ENCODE data around the gene HS3ST1. TPM values are rescaled to one million over a fixed set of nuclear protein-coding genes. Genes with fewer than 3 reads are reported as not detected.

HS3ST1 gene
- total RNA-seq, 4 donors from 2014 or later, result 0.05 to 0.36 (median 0.21) TPM; not detected in 1

GRCh38 chr4:11420327-11420726, 8.4 kb downstream of the HS3ST1 start:
- intact Hi-C loops (cut with DNase I; ENCODE audit: low total_unique reads), result no loop called here
- TF ChIP-seq POLR2A (IDR thresholded peaks at IDR 0.05) (no peak), CTCF (IDR thresholded peaks at IDR 0.05) (no peak)
- DNase-seq (ENCODE audit: low spot score in 2 of 2), result no peak
- 81 to 92% methylated on average over 8 of the region's 8 CpGs for WGBS, 2 donors
- no peak overlapping the region for H3K4me3 ChIP-seq (ENCODE audit: low read depth, poor library complexity, severe bottlenecking)

- no peak for TF ChIP-seq CTCF (IDR thresholded peaks at IDR 0.05)
- TF ChIP-seq POLR2A (IDR thresholded peaks at IDR 0.05), result no peak
- H3K4me3 ChIP-seq (ENCODE audit: low read depth, poor library complexity, severe bottlenecking), result no peak overlapping the region
- intact Hi-C loops (cut with DNase I; ENCODE audit: low total_unique reads), result no loop called here
- no peak for DNase-seq (ENCODE audit: low spot score in 2 of 2)
Observed at GRCh38 chr4:11418610-11419009, 10.1 kb downstream of the HS3ST1 start.

GRCh38 chr4:11416767-11417113, 12.0 kb downstream of the HS3ST1 start:
- no peak for TF ChIP-seq CTCF (IDR thresholded peaks at IDR 0.05)
- TF ChIP-seq POLR2A (IDR thresholded peaks at IDR 0.05), result no peak
- intact Hi-C loops (cut with DNase I; ENCODE audit: low total_unique reads), result no loop called here
- H3K4me3 ChIP-seq (ENCODE audit: low read depth, poor library complexity, severe bottlenecking), result no peak overlapping the region
- no peak for DNase-seq (ENCODE audit: low spot score in 2 of 2)
- WGBS, 2 donors, result 85 to 89% methylated on average over 3 of the region's 3 CpGs

GRCh38 chr4:11416071-11416766, 12.5 kb downstream of the HS3ST1 start:
- H3K4me3 ChIP-seq (ENCODE audit: low read depth, poor library complexity, severe bottlenecking), result no peak overlapping the region
- TF ChIP-seq POLR2A (IDR thresholded peaks at IDR 0.05) (no peak), CTCF (IDR thresholded peaks at IDR 0.05) (no peak)
- intact Hi-C loops (cut with DNase I; ENCODE audit: low total_unique reads), result no loop called here
- DNase-seq (ENCODE audit: low spot score in 2 of 2), result no peak
- 82% methylated on average over 8 of the region's 8 CpGs for WGBS, 2 donors

GRCh38 chr4:11415409-11416070, 13.2 kb downstream of the HS3ST1 start:
- no peak for DNase-seq (ENCODE audit: low spot score in 2 of 2)
- H3K4me3 ChIP-seq (ENCODE audit: low read depth, poor library complexity, severe bottlenecking), result no peak overlapping the region
- intact Hi-C loops (cut with DNase I; ENCODE audit: low total_unique reads), result no loop called here
- no peak for TF ChIP-seq POLR2A (IDR thresholded peaks at IDR 0.05)
- no peak for TF ChIP-seq CTCF (IDR thresholded peaks at IDR 0.05)
- WGBS, 2 donors, result 87 to 89% methylated on average over 3 of the region's 3 CpGs

Measured in lower leg skin (tissue), 4 donors.